Amniotic stem cell (primary cell): ENCODE data around the gene CCR8.
"Not testable (repeated sequence)": the region's sequence is repeated elsewhere in the genome, so short reads cannot be mapped to it uniquely, and the experiment has no call there.

Experiments
- DNase-seq: peaks from one replicate; lab custom pipeline; 2025; lab: John Stamatoyannopoulos, UW

The CCR8 gene

GRCh38 chr3:39317571-39318169, 11.8 kb upstream of the CCR8 start:
- no peak for DNase-seq

DNA sequence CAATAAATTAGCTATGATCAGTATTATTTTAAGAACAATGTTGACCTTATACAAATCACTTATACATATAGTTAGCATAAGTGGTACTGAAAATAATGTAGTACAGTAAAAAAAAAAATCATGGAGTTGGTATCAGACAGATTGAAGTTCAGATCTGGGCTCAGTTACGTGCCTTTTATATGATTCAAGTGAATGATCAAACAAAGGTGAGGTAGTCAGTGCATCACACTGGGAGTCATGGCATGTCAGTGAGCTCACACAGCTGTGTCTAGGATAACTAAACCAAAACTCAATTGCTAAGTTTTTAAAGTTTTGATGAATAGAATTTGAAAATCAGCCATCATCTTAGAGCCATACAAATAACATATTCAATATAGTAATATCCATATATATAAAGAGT, 11.2 kb upstream of the CCR8 start:
- no peak for DNase-seq

- no peak for DNase-seq
These were observed 10.3 kb upstream of the CCR8 start for GRCh38 chr3:39319249-39319648.

GRCh38 chr3:39321574-39321983, 7.9 kb upstream of the CCR8 start:
- DNase-seq, result not testable (repeated sequence)

DNA sequence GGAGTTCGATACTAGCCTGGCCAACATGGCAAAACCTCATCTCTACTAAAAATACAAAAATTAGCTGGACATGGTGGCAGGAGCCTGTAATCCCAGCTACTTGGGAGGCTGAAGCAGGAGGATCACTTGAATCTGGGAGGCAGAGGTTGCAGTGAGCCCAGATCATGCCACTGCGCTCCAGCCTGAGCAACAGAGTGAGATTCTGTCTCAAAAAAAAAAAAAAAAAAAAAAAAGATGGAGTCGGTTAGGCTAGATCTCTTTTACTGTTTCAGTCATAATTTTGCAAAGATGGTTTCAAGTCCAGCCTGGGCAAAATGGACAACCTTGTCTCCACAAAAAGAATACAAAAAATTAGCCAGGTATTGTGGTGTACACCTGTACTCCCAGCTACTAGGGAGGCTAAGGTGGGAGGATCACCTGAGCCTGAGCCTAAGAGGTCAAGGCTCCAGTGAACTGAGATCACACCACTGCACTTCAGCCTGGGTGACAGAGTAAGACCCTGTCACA, 7.2 kb upstream of the CCR8 start:
- not testable (repeated sequence) for DNase-seq

DNA sequence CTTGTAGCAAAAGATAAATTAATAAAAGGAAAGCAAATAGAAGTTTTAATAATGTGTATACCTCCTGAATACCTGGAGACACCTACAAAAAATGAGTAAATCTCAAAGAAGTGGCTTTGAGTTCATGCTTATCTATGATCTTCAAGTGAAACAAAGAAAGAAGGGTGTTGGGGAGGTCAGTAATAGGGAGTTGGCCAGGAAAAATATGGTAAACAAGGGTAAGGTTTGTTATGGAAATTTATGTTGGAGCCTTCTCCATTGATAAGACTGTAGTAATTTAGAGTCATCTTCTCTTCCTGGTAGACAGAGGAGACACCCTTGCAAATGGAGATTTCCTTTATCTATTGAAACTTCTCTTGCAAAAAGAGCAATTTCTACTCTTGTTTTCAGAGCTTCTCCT, 6.6 kb upstream of the CCR8 start:
- no peak for DNase-seq

- DNase-seq, result no peak
These were observed 6.0 kb upstream of the CCR8 start for GRCh38 chr3:39323494-39323893.

DNA sequence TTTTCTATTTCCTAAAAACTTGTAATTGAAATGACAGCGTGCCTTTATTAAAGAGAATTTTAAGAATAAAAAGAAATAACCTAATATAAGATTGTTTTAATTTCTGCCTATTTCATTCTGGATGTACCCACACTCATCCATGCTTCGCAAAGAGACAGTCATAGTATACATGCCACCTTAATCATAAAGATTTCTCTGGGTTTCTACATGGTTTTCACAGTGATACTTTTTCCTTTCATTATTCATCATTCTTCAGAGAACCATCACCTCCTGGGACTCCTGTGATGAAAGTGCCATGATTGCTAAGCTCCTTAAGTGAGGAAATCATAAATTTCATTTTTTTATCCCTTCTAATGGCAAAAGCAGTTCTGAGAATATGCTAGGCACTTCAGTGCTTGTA, 4.3 kb upstream of the CCR8 start:
- DNase-seq, result no peak

- no peak for DNase-seq
These were observed 2.3 kb upstream of the CCR8 start for GRCh38 chr3:39327053-39327745.

- DNase-seq, result no peak
These were observed 1.7 kb upstream of the CCR8 start for GRCh38 chr3:39327746-39328349.

GRCh38 chr3:39330824-39331223, 1.3 kb downstream of the CCR8 start:
- DNase-seq, result no peak

GRCh38 chr3:39332525-39332924, 3.0 kb downstream of the CCR8 start:
- DNase-seq, result no peak

- no peak for DNase-seq
These were observed 4.1 kb downstream of the CCR8 start for GRCh38 chr3:39333607-39334006.

DNA sequence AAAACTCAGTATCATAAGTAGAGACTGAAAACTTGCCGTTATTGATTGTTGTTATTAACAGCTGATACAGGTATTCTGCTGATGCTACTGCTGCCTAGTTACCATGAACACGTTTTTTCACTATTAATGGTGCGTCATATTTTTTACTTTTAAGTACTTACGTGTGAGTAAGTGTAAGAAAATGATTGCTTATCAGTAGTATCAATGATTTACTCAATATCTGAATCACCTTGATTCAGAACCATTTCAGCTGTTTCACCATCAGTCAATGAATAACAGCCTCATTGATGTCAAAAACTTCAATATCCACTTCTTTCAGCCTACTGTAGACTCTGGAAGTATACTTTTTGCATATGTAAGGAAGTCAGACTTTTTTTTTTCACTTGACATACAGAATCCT, 4.7 kb downstream of the CCR8 start:
- no peak for DNase-seq

- no peak for DNase-seq
These were observed 8.7 kb downstream of the CCR8 start for GRCh38 chr3:39338201-39338600.

GRCh38 chr3:39339086-39339485, 9.6 kb downstream of the CCR8 start:
- DNase-seq, result no peak

DNA sequence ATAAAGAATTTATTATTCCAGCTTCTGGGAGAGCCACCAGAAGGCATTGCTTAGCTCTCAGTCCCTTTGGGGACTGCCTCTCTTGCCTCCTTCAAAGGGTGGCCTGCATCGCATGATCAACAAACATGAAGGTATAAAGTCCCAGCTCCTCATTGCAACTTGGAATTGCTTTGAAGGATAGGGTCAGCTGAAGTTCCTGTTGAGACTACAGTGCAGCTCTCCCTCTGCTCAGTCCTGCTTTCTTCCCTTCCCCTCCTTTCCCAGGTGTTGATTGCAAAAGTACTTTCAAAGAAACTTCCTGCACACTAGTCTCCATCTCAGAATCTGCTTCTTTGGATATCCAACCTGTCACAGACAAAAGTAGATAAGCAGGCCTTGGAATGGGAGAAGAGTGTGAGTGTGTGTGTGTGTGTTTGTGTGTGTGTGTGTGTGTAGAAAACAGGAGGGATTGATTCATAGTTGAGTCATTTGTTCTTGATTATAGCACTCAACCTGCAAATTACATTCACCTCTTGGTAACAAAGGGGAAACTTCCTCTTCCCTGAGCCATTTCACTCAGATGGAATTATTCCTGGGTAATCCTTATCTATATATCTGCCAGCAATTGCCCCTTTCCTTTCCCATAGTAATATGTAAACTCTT, 13.7 kb downstream of the CCR8 start:
- no peak for DNase-seq

DNA sequence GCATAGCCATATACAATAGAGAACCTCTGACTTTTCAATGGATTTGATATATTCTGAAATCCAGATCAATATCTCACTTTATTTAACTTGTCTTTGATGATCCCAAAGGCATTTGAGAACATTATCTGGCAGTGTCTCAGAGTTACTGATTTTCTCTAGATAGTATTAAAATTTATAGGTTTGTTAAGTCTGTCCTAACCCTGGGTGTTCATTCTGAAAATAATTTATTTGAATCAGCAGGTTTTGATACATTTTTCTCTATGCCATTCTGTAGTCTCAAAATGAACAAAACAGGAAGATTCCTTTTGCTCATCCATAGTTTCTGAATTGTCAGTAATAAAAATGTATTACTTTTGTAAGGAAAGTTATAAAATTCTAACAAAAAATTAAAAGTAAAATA, 14.3 kb downstream of the CCR8 start:
- no peak for DNase-seq

GRCh38 chr3:39344746-39345344, 15.3 kb downstream of the CCR8 start:
- no peak for DNase-seq

DNA sequence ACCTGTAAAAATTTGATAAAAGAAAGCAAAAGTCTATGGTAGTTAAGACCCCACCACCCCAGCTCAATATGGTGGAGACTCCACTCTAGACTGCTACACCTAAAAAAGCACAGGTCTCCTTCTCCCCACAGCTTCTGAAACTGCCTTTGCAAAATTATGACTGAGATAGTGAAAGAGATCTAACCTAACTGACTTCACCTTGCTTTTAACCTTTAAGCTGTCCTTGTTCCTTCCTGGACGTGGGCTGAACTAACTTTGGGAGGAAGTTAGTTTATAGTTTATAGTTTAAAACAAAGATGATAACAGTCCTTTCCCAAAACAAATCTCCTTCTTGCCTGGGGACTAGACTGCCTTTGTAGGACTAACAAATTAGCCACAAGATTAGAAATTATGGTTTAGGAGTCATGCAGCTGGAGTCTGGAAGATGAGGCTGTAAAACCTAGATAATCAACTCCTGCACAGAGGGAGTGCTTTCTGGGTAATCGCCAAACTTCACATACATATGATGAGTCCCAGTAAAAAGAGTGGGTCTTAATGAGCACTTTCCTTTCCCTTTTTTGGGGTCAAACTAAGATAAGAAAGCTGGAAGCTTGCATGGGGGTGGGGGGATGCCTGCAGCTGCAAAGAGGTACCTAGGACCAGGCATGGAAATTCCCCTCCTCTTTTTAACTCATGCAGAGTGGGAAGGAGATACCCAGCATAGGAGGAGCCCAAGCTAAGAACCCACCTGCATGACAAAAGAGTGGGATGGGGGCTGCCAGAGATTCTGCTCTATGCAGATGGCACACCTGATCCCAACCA, 17.5 kb downstream of the CCR8 start:
- DNase-seq, result no peak

DNA sequence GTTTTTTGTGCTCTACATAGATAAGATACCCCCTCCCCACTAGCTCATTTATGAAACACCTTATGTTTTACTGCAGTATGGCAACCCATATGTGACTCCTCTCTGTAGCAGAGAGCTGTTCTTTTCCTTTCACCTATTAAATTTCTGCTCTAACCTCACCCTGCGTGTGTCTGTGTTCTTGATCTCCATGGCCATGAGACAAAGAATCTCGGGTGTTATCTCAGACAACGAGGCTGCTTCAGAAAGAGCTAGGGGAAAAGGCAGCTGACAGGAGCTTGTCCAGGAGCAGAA, 18.0 kb downstream of the CCR8 start:
- no peak for DNase-seq

DNA sequence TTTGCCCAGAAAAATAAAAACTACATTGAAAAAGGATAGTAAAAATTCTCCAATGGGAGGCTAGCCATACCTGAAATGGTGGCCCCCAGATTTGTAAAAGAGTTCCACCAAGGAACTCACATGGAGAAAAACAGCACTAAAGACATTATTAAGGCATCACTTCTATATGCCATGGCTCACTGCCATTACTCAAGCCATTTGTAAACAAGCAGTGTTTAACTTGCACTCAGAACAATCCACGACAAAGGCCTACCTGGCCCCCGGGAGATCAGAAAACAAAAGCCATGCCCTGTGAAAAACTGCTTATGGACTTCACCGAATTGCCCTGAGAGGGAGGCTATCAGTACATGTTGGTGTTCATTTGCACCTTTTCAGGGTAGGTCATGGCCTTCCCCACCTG, 19.6 kb downstream of the CCR8 start:
- no peak for DNase-seq
